Heart left ventricle (tissue), 13 donors: ENCODE results near the gene PRDM15.

Experiments used
- POLR2A ChIP-seq, 2 donors: fragments of 450-650 bp; IDR thresholded peaks; one replicate each; pipeline ENCODE4 v1.6.1; 2017; ENCODE audit warnings: antibody characterized with exemption in 2 of 2, mild to moderate bottlenecking in 2 of 2, moderate library complexity in 2 of 2
- TF ChIP-seq, protein P1 (sequence below), 12 donors: fragments of 200-600 bp; sonication (generic) in 4 of 12; IDR thresholded peaks; one replicate each; pipeline versions ENCODE4 v1.5.0 to v1.8.0; 2018 to 2022; ENCODE audit warnings: antibody characterized with exemption in 12 of 12, mild to moderate bottlenecking in 5 of 12
- donor health status: ischemic (EF 13 %, LVEDD 7.1; RV severe dilation, severe dysfunction).
- donor health status: DM: no; HTN: yes; CAD: no.
- donor health status: DM: no; HTN: no; CAD: no.
- donor health status: ischemic (EF 25% LVEDD 6.9; RV normal size, moderate dysfunction).
- donor health status: ischemic (EF 25% LVEDD 5.7; RV mildly dilated, moderate dysfunction).
- donor health status: ischemic (EF 35%, LVEDD 5.7; RV mildly dilated, moderate dysfunction).
- donor health status: nonischemic (EF 11% LVEDD 7.7; RV severe dilation, severe dysfunction).
- donor health status: DM: yes; HTN: yes; CAD: no.
- donor health status: PGD.
- donor health status: ischemic (EF 29% LVEDD 5.4; RV normal size, mild dysfunction).
- donor health status: nonischemic (EF 23%, LVEDD 6.1; RV moderate dilation, normal function).

DNA sequence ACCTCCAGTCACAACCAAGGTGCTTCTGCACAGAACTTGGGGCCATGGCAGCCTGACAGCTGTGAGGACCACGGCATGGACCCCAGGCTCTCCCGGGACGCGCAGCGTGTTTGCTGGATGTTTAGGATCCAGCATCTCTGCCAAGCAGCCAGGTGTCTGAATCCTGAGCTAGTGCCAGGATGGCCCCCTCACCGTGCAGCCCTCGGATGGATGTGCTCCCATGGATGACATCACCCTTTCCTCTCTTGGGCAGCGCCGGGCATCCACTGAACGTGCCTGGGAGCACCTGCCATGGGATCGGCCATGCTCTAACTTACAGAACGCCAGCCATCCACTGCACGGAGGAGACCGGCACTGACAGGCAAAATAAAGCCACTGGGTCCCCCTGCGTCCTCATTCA is 53.9 kb downstream of the PRDM15 start:
- TF ChIP-seq POLR2A (IDR thresholded peaks at IDR 0.05), result no peak
- TF ChIP-seq, protein P1, sequence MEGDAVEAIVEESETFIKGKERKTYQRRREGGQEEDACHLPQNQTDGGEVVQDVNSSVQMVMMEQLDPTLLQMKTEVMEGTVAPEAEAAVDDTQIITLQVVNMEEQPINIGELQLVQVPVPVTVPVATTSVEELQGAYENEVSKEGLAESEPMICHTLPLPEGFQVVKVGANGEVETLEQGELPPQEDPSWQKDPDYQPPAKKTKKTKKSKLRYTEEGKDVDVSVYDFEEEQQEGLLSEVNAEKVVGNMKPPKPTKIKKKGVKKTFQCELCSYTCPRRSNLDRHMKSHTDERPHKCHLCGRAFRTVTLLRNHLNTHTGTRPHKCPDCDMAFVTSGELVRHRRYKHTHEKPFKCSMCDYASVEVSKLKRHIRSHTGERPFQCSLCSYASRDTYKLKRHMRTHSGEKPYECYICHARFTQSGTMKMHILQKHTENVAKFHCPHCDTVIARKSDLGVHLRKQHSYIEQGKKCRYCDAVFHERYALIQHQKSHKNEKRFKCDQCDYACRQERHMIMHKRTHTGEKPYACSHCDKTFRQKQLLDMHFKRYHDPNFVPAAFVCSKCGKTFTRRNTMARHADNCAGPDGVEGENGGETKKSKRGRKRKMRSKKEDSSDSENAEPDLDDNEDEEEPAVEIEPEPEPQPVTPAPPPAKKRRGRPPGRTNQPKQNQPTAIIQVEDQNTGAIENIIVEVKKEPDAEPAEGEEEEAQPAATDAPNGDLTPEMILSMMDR (IDR thresholded peaks at IDR 0.05), result no peak
